ENCODE measurements around the gene GPR37L1.

DNA sequence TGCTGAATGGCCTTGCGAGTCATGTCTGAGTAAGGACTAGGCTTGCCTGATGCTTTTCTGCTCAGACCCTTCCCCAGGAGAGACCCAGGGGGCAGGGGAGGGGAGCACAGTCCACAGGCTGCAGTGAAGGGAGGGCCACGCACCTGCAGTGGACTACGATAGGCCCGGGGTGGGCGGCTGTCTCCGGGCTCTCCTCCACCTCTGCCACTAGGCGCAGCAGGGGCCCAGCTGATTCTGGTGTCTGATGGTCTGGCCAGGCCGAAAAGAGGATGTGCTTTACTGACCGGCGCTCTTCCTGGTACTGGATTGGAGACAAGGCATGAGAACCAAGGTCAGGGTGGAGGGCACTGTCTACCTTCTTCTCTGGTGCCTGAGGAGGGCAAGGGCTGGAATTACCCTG is 29.7 kb downstream of the GPR37L1 start:
- TF ChIP-seq CTCF (IDR thresholded peaks at IDR 0.05; ENCODE audit: insufficient read depth, low read length, poor library complexity, severe bottlenecking) (no peak), EZH2phosphoT487 (conservative IDR thresholded peaks at IDR 0.05; ENCODE audit: low read length) (no peak)

All from SU-DHL-6 (cell line).